Measurements from ENCODE around the gene CLRN1.

CLRN1 gene

GRCh38 chr3:150889106-150889505 lies 83.4 kb downstream of the CLRN1 start:
- no peak for DNase-seq (ENCODE audit: low read depth, low spot score)
- no peak overlapping the region for H3K4me3 ChIP-seq (ENCODE audit: low read length)

- DNase-seq (ENCODE audit: low read depth, low spot score): no peak
- H3K4me3 ChIP-seq (ENCODE audit: low read length): no peak overlapping the region
Observed at GRCh38 chr3:150887031-150887430, 85.5 kb downstream of the CLRN1 start.

GRCh38 chr3:150885535-150885934 lies 87.0 kb downstream of the CLRN1 start:
- no peak overlapping the region for H3K4me3 ChIP-seq (ENCODE audit: low read length)
- DNase-seq (ENCODE audit: low read depth, low spot score): no peak

- H3K4me3 ChIP-seq (ENCODE audit: low read length): no peak overlapping the region
- DNase-seq (ENCODE audit: low read depth, low spot score): no peak
Observed at GRCh38 chr3:150878996-150879575, 93.4 kb downstream of the CLRN1 start.

GRCh38 chr3:150878290-150878689 lies 94.2 kb downstream of the CLRN1 start:
- no peak for DNase-seq (ENCODE audit: low read depth, low spot score)

GRCh38 chr3:150877303-150877702 lies 95.2 kb downstream of the CLRN1 start:
- no peak overlapping the region for H3K4me3 ChIP-seq (ENCODE audit: low read length)
- DNase-seq (ENCODE audit: low read depth, low spot score): no peak

More at GRCh38 chr3:150878290-150878689, 94.2 kb downstream of the CLRN1 start:
- no peak overlapping the region for H3K4me3 ChIP-seq (ENCODE audit: low read length)

- DNase-seq (ENCODE audit: low read depth, low spot score): no peak
- H3K4me3 ChIP-seq (ENCODE audit: low read length): no peak overlapping the region
Observed at GRCh38 chr3:150876611-150877265, 95.8 kb downstream of the CLRN1 start.

Data from Jurkat, Clone E6-1 (cell line).